ENCODE results near the gene CATSPERZ.

The CATSPERZ gene, protein sequence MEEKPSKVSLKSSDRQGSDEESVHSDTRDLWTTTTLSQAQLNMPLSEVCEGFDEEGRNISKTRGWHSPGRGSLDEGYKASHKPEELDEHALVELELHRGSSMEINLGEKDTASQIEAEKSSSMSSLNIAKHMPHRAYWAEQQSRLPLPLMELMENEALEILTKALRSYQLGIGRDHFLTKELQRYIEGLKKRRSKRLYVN

DNA sequence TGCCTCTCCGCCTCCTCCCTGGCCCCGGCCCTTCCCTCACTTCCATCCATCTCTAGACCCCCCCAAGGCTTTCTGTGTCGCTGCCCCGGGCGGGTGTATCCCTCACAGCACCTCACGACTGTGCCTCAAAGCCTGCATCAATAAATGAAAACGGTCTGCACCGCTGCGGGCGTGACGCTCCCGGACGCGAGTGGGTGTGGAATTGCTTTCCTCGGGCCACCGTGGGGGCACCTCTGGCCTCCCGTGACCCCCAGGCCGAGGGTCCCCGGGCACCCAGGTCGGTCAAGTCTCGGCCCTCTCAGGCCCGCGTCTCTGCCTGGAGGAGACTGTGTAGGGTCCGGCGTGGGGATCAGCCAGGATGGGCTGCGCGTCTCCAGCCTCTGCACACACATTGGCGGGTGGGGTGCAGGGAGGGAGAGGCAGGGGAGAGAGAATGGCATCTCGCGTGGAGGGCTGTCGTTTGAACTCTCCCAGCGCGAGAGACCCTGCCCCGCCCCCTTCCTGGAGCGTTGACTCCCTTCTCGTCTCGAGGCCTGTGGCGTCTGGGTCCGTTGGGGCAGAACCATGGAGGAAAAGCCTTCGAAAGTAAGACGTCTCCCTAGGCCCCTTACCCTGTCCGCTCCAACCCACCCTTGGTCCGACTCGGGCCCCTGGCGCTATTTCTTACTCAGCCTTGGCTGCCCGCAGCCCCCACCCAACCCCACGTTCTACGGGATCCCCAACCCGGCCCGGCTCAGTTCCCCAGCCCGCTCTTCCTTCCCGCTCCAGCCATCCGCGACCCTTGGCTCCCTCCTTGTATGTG, at the start of gene CATSPERZ:
CATSPERZ (plus strand) TSS at position 512 of the 802 bp plus-strand sequence; CDS start at position 565, 53 bp downstream.
- FAIRE-seq: no peak

DNA sequence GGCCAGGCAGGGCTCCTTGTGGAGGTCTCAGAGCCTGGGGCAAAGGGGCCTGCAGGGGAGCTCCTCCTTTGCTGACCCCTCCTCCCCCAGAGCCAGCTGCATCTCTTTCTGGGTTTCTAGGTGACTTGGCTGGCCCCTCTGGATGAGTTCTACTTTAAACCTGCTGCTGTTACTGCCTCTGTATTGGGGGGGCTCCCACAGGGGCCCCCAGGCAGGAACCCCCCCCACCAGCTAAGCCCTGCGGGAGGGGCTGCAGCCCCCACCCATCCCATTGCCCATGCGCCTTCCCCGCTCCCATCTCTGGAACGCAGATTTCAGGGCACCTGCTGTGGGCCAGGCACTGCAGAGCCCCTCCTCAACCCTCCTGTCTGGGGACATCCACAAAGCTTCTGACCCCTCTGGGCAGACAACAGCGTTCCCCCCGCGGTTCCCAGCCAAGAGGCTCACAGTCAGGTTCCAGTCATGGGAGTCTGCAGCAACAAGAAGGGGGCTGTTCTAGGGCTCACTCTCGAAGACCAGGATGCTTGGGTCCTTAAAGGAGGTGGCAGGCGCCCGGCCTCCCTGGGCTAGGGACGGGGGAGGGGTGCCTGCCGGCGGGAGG, 49.6 kb upstream of the CATSPERZ start:
- FAIRE-seq: no peak

DNA sequence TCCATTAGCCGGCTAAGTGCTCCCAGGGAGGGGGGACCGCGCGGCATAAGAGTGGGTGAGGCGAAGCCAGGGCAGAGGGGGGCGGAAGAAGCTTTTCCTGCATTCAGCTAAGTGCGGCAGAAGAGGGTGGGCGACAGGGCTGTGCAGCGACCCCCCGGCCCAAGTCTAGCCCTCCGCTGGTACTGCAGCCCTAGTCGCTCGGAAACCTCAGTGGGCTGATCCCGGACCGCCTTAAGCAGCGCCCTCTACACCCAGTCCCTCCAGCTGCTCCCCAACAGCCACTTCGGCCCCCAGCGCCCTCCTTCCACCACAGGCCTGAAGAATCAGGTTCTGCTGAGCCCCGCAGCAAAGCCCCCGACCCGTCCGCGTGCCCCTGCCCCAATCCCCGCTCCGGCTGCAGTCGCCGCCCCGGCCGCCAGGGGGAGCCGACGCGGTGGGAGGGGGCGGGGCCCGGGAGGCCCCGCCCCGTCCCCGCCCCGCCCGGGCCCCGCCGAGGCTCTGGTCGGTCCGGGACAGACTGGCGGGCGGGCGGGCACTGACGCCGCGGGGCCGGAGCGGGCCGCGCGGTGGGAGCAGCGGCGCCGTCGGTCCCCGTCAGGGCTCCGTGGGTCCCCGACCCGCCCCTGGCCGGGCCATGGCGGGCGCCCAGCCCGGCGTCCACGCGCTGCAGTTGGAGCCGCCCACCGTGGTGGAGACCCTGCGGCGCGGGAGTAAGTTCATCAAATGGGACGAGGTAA, 49.0 kb upstream of the CATSPERZ start, which contains the start of gene PLCB3:
PLCB3 (plus strand) TSS at position 515 of the 737 bp plus-strand sequence; CDS start at position 635, 120 bp downstream.
- FAIRE-seq: no peak

GRCh38 chr11:64251753-64252002, 48.5 kb upstream of the CATSPERZ start:
- FAIRE-seq: no peak

- no peak for FAIRE-seq
These were observed 47.9 kb upstream of the CATSPERZ start for GRCh38 chr11:64252003-64252872.

DNA sequence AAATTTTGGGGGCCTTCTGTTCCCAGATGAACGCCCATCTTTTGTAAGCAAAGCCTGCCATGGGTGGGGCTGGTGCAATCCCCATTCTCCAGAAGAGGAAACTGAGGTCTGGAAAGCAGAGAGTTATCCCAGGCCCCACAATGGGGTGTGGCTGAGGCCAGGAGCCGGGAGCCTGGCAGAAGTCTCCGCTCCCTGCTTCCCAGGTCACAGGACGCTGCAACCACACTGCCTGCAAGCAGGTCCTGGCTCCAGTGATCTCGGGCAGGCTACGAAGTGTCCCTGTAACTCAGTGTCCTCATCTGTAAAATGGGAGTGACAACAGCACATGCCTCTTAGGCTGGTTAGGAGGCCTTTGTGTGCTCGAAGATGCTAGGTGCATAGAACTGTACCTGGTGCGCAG, 47.1 kb upstream of the CATSPERZ start:
- FAIRE-seq: no peak

DNA sequence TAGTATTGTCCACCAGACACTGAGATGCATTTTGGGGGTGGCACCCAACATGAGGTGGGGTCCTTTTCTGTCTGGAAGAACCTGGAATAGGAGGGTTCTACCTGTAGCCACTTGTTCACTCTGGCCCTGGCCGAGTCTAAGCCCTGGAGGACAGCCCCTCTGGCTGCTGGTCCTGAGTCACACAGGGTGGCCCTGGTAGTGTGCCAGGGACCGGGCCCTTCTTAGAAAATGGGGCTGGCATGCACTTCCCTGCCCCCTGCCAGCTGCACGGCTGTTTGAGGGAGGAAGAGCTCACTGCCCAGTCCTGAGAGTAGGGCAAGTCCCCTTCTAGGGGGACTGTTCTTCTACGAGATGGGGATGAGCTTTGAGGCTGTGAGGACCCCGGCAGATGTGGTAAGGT, 46.7 kb upstream of the CATSPERZ start:
- no peak for FAIRE-seq

GRCh38 chr11:64254326-64254725, 45.8 kb upstream of the CATSPERZ start:
- no peak for FAIRE-seq

- FAIRE-seq: no peak
These were observed 44.7 kb upstream of the CATSPERZ start for GRCh38 chr11:64255135-64256128.

DNA sequence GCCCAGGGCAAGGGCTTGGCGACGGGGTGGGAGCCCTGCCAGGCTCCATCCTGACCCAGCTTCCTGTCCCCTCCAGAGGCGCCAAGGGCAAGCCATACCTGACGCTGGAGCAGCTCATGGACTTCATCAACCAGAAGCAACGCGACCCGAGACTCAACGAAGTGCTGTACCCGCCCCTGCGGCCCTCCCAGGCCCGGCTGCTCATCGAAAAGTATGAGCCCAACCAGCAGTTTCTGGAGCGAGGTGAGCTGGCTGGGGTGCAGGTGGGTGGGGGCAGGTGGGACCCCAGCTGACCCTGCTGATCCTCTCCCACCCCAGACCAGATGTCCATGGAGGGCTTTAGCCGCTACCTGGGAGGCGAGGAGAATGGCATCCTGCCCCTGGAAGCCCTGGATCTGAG, 43.9 kb upstream of the CATSPERZ start:
- FAIRE-seq: no peak

GRCh38 chr11:64258356-64258755, 41.8 kb upstream of the CATSPERZ start:
- no peak for FAIRE-seq

- no peak for FAIRE-seq
These were observed 41.1 kb upstream of the CATSPERZ start for GRCh38 chr11:64258946-64259532.

DNA sequence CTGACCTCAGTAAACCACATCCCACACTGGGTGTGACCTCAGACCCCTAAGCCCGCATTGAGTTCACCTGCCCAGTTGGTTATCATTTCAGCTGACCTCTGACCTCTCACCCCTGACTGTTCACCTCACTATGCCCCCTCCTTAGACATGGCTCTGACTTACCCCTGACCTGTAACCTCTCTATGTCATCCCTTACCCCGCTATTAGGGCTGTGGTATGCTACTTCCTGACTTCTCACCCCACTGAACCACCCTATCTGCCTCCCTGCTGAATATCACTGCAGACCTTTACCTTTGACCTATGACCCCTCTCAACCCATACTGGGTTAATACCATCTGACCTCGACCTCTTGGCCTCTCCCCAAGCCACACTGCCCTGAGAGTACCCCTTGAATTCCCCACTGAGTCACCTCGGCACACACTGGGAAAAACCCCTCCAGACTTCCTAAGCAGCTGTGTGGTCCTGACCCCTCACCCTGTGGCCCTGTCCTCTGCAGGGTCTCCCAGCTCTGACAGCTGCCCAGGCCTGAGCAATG, 40.6 kb upstream of the CATSPERZ start:
- FAIRE-seq: no peak

- FAIRE-seq: no peak
These were observed 39.9 kb upstream of the CATSPERZ start for GRCh38 chr11:64260147-64260708.

DNA sequence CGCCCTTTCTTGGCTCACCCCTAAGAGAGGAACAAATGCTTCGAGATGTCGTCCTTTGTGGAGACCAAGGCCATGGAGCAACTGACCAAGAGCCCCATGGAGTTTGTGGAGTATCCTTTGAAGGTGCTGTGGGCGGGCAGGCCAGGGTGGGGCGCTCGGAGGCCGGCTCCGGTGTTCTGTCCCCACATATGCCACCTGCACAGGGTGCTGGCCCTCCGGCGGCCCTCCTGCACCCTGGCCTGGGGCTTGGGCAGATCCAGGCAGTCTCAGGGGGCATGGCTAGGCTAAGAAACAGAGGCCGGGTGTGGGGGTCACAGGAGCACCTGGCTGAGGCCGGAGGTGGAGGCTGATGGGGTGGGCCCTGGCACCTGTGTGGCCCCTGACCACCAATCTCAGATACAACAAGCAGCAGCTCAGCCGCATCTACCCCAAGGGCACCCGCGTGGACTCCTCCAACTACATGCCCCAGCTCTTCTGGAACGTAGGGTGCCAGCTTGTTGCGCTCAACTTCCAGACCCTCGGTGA, 38.5 kb upstream of the CATSPERZ start:
- FAIRE-seq: no peak

DNA sequence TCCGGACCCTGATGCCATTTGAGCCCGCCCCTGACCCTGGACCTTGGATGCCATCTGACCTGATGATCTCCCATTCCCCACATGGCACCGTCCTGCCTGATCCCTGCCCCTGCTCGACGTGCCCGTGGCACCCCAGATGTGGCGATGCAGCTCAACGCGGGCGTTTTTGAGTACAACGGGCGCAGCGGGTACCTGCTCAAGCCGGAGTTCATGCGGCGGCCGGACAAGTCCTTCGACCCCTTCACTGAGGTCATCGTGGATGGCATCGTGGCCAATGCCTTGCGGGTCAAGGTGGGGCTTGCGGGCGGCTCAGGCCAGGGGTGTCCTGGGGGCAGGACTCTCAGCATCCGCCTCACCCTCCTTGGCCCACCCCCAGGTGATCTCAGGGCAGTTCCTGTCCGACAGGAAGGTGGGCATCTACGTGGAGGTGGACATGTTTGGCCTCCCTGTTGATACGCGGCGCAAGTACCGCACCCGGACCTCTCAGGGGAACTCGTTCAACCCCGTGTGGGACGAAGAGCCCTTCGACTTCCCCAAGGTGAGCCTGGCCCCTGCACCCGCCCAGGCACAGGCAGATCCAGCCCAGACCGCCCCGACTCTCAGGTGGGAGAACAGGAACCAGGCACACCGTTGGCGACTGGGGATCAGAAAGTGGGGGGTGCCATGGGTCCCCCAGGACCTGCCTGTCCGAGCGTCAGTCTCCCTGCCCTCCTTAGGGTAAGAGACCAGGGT, 37.7 kb upstream of the CATSPERZ start:
- FAIRE-seq: no peak

- FAIRE-seq: no peak
These were observed 36.9 kb upstream of the CATSPERZ start for GRCh38 chr11:64263021-64263946.

- FAIRE-seq: no peak
These were observed 36.2 kb upstream of the CATSPERZ start for GRCh38 chr11:64263947-64264317.

Data from A204.1 (cell line).